MCF 10A (cell line): Measurements from ENCODE around the gene KCNMB1. TPM values are rescaled to one million over a fixed set of nuclear protein-coding genes. Genes with fewer than 3 reads are reported as not detected.

Experiments used
- BruUV-seq: library from RNA; stranded (reverse); fragments of 400-500 nt; replicated peaks from 2 replicates; lab custom pipeline; 2021; lab: Mats Ljungman, UMichigan
- CTCF ChIA-PET: fragments of 300-600 bp; sonication (Branson Sonifier 250); formaldehyde crosslinking; extraction: SDS; loops from one replicate; lab custom pipeline; 2021; ENCODE audit warnings: antibody characterized with exemption, inconsistent platforms; lab: Yijun Ruan, JAX
- POLR2A ChIA-PET: fragments of 300-600, 350-650 bp; sonication (Branson Sonifier 250); formaldehyde crosslinking; extraction: SDS; loops from one replicate; lab custom pipeline; 2020; ENCODE audit warnings: antibody characterized with exemption, inconsistent platforms; lab: Yijun Ruan, JAX
- DNase-seq: peaks from one replicate; pipeline ENCODE4 v3.0.0-alpha.2; 2018; ENCODE audit not compliant: unreplicated experiment
- H3K27ac Mint-ChIP-seq: one replicate; pipeline ENCODE4 v1.8.0; 2022; ENCODE audit warnings: mild to moderate bottlenecking, low read depth, mixed read lengths; ENCODE audit not compliant: unreplicated experiment
- H3K27me3 Mint-ChIP-seq: one replicate; pipeline ENCODE4 v1.8.0; 2022; ENCODE audit warnings: mixed read lengths; ENCODE audit not compliant: insufficient read depth, unreplicated experiment
- H3K36me3 Mint-ChIP-seq: one replicate; pipeline ENCODE4 v1.8.0; 2022; ENCODE audit warnings: mild to moderate bottlenecking, moderate library complexity, mixed read lengths; ENCODE audit not compliant: insufficient read depth, unreplicated experiment
- H3K4me1 Mint-ChIP-seq: one replicate; pipeline ENCODE4 v1.8.0; 2022; ENCODE audit warnings: mixed read lengths; ENCODE audit not compliant: insufficient read depth, unreplicated experiment
- H3K4me3 Mint-ChIP-seq: one replicate; pipeline ENCODE4 v1.8.0; 2022; ENCODE audit warnings: mild to moderate bottlenecking, moderate library complexity, mixed read lengths; ENCODE audit not compliant: unreplicated experiment
- H3K9me3 Mint-ChIP-seq: one replicate; pipeline ENCODE4 v1.8.0; 2022; ENCODE audit warnings: mixed read lengths; ENCODE audit not compliant: unreplicated experiment
- intact Hi-C: fragments of 100-400 bp; cut with micrococcal nuclease; formaldehyde crosslinking; loops from 2 replicates; pipeline ENCODE4 v1.14.1; 2022
- total RNA-seq: library from RNA; stranded (reverse); gene quantifications from 2 replicates; pipeline ENCODE4 v1.2.3, GENCODE V29; 2022
- TF ChIP-seq, protein P1 (sequence below): fragments of 200-600 bp; IDR thresholded peaks from one replicate; pipeline ENCODE4 v1.8.0; 2022; ENCODE audit warnings: antibody characterized with exemption, mild to moderate bottlenecking; ENCODE audit not compliant: unreplicated experiment

Gene KCNMB1
- total RNA-seq, 1 experiment from 2014 or later: not detected

DNA sequence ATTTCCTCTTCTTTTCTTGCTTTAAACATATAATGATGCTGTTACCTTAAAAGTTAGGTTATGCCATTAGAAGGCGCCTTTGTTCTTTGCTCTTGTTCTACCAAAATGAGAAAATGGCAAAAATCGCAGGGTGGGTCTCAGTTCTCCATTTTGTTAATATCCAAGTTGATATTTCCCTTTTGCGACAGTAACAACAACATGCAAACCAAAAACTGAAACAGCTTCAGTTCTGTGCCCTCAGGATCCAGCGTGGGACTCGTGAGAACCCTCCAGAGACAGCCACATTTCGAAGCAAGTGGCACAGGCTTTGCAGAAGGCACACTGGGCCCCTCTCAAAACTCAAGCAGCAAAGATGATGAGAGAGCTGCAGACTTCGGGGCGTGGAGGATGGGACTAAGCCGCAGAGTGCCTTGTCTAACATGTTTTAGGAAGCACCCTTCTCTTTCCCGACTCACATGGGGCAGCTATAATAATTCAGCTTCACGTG lies 58.6 kb downstream of the KCNMB1 start:
- no peaks in the 10 kb centered on the region for H3K9me3 Mint-ChIP-seq
- peaks cover 19% of the 10 kb centered on the region for H3K4me1 Mint-ChIP-seq
- no peak overlapping the region for H3K4me3 Mint-ChIP-seq
- no peaks in the 10 kb centered on the region for H3K36me3 Mint-ChIP-seq
- DNase-seq: no peak
- no peaks in the 10 kb centered on the region for H3K27me3 Mint-ChIP-seq
- TF ChIP-seq, protein P1, sequence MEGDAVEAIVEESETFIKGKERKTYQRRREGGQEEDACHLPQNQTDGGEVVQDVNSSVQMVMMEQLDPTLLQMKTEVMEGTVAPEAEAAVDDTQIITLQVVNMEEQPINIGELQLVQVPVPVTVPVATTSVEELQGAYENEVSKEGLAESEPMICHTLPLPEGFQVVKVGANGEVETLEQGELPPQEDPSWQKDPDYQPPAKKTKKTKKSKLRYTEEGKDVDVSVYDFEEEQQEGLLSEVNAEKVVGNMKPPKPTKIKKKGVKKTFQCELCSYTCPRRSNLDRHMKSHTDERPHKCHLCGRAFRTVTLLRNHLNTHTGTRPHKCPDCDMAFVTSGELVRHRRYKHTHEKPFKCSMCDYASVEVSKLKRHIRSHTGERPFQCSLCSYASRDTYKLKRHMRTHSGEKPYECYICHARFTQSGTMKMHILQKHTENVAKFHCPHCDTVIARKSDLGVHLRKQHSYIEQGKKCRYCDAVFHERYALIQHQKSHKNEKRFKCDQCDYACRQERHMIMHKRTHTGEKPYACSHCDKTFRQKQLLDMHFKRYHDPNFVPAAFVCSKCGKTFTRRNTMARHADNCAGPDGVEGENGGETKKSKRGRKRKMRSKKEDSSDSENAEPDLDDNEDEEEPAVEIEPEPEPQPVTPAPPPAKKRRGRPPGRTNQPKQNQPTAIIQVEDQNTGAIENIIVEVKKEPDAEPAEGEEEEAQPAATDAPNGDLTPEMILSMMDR: no peak
- ChIA-PET POLR2A (no interaction called here), CTCF (interaction anchor here (0.6 to 1.6 kb wide), 8 partner anchors 9 to 1244 kb away, joined by 3 to 7 read pairs (median 4); no protein-coding TSS in a partner anchor)
- intact Hi-C loops: no loop called here
- BruUV-seq: no TSS peak
- H3K27ac Mint-ChIP-seq: no peak overlapping the region

GRCh38 chr5:170329524-170329923 lies 59.6 kb downstream of the KCNMB1 start:
- H3K9me3 Mint-ChIP-seq: no peaks in the 10 kb centered on the region
- H3K27ac Mint-ChIP-seq: no peak overlapping the region
- no peak overlapping the region for H3K4me3 Mint-ChIP-seq
- no peaks in the 10 kb centered on the region for H3K36me3 Mint-ChIP-seq
- ChIA-PET CTCF (interaction anchor here (1.4 kb wide), 2 partner anchors 9 to 83 kb away, joined by 3 read pairs; no protein-coding TSS in a partner anchor), POLR2A (no interaction called here)
- TF ChIP-seq, protein P1: no peak
- no peaks in the 10 kb centered on the region for H3K27me3 Mint-ChIP-seq
- no TSS peak for BruUV-seq
- DNase-seq: no peak
- intact Hi-C loops: no loop called here
- H3K4me1 Mint-ChIP-seq: peaks cover 13% of the 10 kb centered on the region

- TF ChIP-seq, protein P1: no peak
- Mint-ChIP-seq H3K4me3 (no peak overlapping the region), H3K27ac (no peak overlapping the region), H3K27me3 (no peaks in the 10 kb centered on the region), H3K36me3 (no peaks in the 10 kb centered on the region), H3K4me1 (peaks cover 8% of the 10 kb centered on the region), H3K9me3 (no peaks in the 10 kb centered on the region)
- no TSS peak for BruUV-seq
- DNase-seq: no peak
- POLR2A ChIA-PET: no interaction called here
- CTCF ChIA-PET: no interaction called here
- intact Hi-C loops: no loop called here
Observed at GRCh38 chr5:170327829-170328228, 61.3 kb downstream of the KCNMB1 start.

DNA sequence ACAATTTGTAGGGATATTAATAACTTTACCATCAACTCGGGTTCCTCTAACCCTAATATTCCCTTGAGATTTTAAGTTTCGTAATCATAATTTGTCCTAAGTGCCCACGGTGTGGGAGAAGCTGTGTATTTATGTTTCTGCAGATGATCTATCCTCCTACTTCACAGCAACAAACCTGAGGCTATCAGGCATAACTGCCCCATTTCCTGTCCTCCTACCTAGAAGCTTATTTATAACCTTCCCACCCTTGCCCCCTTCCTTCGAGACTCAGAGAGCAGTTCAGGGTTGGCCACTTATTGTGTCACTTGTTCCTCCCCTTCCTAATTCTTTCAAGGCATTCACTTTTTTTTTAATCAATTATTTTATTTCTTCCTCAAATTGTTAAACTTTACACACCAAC lies 62.0 kb downstream of the KCNMB1 start:
- H3K9me3 Mint-ChIP-seq: no peaks in the 10 kb centered on the region
- ChIA-PET CTCF (interaction anchor here (0.6 kb wide), 1 partner anchor 526 kb away, joined by 3 read pairs; no protein-coding TSS in a partner anchor), POLR2A (no interaction called here)
- DNase-seq: no peak
- TF ChIP-seq, protein P1: no peak
- H3K4me1 Mint-ChIP-seq: peaks cover 8% of the 10 kb centered on the region
- intact Hi-C loops: no loop called here
- H3K27ac Mint-ChIP-seq: no peak overlapping the region
- BruUV-seq: no TSS peak
- no peaks in the 10 kb centered on the region for H3K27me3 Mint-ChIP-seq
- no peak overlapping the region for H3K4me3 Mint-ChIP-seq
- H3K36me3 Mint-ChIP-seq: no peaks in the 10 kb centered on the region

Other genes with a start within 250 kb of the KCNMB1 start
- not detected in 2 replicates for gene C5orf58, start 156.4 kb downstream of the KCNMB1 start, total RNA-seq
- not detected in 2 replicates for gene LCP2, start 91.6 kb downstream of the KCNMB1 start, total RNA-seq
- gene KCNIP1, start 114.7 kb upstream of the KCNMB1 start, total RNA-seq: not detected in 2 replicates